HG03457 (cell line): ENCODE measurements around the gene PAPPA2.
"Not testable (repeated sequence)": the region's sequence is repeated elsewhere in the genome, so short reads cannot be mapped to it uniquely, and the experiment has no call there.

Experiments
- ATAC-seq: cut with Tn5 transposase; IDR thresholded peaks from one replicate; pipeline ENCODE4 v1.9.1; 2021; ENCODE audit warnings: moderate number of reproducible peaks; ENCODE audit not compliant: unreplicated experiment

PAPPA2 gene

DNA sequence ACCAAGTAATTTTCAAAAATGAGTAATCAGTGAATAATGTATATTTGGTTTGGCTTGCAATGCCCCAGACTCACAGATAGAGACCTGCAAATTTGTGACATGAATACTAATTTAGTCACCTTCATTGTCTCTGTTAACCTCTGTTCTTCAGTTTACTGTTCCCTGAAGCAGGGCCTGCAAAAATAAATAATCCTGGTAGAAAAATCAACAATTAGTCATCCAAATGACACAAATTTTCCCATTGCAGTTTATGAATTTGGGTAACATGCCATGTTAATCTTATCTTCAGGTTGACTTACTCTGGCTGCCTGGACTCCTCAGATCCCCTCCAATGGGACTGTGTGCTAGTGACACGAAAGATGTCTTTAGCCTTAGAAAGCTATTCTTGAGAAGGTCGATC lies 289.5 kb downstream of the PAPPA2 start:
- ATAC-seq = no peak

DNA sequence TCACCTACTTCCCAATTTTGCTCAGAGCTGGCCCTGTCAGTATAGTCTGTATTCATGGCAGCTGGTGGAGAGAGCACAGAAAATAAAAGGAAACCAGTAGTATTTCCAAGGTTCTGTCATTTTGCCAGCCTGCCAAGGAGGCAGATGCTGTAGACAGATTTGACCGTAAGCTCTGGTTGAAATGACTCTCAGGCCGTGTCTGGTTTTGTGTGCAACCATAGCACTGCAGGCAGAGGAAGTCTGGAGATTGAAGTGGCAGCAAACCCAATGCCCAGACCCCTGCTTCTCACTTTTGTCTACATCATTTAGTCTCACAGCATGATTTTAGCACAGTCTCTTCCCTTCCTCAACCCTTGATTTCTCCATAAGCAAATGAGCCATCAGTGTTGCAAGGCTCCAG lies 291.7 kb downstream of the PAPPA2 start:
- no peak for ATAC-seq

DNA sequence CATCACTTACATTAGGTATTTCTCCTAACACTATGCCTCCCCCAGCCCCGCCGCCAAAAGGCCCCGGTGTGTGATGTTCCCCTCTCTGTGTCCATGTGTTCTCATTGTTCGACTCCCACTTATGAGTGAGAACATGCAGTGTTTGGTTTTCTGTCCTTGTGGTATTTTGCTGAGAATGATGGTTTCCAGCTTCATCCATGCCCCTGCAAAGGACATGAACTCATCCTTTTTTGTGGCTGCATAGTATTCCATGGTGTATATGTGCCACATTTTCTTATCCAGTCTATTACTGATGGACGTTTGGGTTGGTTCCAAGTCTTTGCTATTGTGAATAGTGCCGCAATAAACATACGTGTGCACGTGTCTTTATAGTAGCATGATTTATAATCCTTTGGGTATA lies 293.8 kb downstream of the PAPPA2 start:
- not testable (repeated sequence) for ATAC-seq

DNA sequence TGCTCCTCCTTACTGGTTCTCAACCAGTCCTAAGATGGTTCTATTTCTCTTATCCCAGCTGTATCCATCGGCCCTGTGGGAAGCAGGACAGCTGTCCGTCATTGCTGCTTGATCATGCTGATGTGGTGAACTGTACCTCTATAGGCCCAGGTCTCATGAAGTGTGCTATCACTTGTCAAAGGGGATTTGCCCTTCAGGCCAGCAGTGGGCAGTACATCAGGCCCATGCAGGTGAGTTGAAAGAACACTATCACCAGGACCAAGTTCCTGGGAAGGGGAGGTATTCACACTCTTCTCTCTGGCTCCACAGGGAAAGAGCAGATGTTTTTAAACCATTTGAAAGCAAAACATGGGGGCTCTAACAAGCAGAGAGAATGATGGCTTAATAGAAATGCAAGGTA lies 302.6 kb downstream of the PAPPA2 start:
- ATAC-seq = no peak

DNA sequence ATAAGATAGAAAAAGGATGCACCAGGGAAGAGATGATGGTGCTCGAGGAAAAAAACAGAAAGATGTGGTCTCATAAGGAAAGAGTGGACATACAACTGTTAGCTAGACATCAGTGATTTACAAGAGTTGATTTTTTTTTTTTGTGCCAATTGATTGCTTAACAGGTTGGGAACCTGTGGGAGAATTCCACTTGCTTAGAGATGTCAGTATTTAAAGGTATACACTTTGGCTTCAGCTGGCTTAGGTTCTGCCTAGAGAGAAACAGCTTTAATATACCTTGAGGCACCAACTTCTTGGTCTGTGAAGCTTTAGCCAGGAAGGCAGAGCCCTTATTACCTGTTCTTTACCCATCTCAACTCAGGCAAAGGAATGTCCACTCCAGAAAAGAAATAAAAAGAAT lies 303.8 kb downstream of the PAPPA2 start:
- no peak for ATAC-seq

DNA sequence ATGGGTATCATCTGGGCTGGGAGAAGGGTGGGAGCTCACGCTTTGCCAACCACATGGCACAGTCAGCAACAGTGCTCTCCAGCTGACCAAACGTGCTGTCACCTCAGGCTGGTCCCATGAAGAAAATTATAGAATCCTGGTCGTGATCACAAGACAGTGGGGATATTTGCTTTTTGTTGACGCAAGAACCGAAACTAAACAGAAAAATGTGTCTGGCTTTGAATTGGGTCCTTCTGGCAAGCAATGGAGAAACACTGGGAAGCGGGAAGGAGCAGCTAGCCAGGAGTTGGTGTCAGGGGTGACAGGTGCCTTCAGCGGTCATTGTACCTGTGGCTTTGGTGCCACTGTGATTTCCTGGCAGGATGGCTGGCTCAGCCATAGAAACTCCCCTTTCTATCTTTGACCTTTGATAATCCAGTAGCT lies 304.8 kb downstream of the PAPPA2 start:
- ATAC-seq = no peak

DNA sequence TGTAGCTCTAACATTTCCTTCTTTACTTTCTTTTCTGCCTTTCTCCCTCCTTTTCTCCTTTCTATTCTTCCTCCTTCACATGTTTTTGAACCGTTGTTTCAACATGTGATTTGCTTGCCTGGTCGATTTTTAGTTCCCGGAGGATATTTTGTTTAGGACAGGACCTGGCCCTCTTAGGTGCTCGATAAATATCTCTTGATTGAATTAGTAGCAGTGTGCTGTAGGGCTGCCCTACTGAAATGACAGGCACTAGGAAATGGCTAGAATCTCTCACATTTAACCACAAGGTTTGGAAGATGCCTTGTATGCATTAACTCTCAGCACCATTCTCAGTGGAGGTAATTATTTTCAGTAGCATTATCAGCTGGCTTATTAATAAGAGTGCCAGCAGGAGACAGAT lies 305.6 kb downstream of the PAPPA2 start:
- no peak for ATAC-seq

DNA sequence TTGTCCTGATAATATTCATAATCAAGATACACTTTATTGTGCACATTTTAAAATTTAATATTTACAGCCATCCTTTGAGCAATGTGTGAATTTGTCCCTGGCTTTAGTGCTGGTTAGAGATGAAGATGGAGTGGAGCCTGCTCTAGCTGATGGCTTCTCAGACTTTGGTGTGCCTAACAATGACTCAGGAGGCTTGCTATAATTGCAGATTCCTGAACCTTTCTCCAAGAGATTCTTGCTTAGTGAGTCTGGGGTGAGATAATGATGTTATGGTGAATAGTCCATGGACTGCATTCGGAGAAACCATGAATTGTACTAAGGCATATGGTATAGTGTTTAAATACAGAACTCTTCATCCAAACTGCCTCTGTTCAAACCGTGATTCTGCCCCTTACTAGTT lies 307.1 kb downstream of the PAPPA2 start:
- no peak for ATAC-seq

DNA sequence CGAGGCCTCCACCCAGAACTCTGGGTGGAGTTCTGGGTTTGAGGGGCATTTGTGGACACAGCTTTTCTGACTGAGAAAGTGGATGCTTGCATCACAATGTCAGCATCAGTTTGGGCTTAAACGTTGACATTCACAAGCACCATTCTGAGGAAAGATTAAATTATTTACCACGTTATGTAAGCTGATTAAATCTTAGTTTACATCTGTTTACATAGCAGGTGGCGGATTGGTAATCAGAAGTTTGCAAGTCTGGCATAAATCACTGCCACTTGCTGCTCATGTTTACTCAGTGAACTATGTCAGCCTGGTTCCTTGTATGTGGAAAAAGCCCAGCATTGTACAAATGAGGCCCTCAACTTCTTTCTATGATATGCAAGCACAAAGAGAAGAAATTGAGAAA lies 310.1 kb downstream of the PAPPA2 start:
- ATAC-seq = no peak

DNA sequence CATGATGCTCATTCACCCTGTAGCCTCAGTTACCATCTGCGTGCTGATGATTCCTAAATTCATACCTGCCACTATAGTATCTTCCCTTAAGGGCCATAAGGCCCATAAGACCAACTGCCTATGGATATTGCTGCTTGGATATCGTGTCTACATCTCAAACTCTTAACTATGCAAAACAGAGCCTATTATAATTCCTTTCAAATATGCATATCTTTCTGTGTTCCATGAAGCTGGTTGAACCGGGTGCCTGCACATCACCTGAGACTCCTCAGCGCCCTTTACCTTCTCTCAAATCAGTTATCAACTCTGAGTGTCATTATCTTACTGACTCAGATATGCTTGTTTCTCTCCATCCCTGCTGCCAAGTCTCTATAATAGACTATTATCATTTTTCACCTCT lies 311.2 kb downstream of the PAPPA2 start:
- no peak for ATAC-seq

DNA sequence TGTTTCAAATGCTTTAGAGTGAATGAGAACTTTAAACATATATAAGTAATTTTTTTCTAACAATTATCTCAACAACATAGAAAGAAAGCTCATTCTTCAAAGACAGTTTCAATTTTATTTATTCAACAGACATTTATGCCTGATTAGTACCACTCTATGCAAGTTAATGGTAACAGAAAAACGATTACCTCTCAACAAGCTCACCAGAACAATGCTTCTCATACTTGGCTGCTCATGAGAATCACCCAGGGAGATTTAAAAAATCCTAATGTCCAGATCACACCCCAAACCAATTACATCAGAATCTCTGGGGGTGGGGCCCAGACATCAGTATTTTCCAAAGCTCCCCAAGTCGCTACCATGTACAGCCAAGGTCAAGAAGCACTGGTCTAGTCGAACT lies 312.4 kb downstream of the PAPPA2 start:
- no peak for ATAC-seq

DNA sequence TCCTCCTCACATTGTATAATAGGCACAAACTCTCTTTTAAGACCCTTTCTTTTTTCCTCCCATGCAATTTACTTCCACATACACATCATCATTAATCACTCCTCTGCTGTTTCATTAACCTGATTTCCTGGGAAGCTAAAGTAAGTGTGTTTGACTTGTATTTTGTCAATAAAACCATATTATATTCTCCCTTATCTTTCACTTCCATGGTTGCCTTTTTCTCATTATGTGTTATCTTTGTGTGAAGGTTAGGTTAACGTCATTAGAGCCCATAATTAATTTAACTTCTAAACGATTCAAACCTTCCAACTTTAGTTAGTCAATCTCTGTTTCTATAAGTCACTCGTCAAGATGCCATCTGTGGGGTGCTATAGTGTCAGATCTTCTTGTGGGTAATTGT lies 313.0 kb downstream of the PAPPA2 start:
- no peak for ATAC-seq

DNA sequence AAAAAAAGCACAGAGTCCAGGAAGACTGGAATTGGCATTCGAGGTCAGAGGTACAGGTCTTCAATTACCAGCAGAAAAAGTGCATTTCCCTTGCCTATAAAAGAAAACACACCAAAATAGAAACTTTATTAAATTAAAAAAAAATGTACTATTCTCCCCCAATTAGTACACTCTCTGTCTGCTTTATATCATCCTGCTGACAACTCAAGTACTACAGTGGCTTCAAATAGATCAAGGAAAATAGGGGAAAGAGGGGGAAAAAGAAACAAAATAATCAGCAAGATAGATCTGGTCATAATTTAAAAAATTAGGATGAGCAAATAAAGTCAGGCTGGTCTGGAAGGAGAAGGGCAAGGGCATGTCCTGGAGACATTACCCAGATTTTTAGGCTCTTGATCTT lies 315.1 kb downstream of the PAPPA2 start:
- no peak for ATAC-seq

DNA sequence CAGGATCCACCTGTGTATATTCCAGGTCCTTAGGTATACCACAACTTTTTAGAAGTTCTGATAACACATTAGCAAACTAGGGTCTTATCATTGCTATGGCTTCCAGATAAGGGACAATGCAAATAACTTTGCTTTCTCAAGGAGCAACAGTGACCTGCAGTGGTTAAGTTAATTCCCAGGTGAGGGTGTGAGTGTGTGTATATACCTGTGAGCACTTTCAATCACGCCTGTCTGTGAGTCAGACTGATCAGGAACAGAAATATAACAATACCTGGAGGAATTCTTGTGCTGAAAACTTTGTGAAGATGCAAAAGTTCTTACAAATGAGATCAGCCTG lies 317.0 kb downstream of the PAPPA2 start:
- no peak for ATAC-seq

DNA sequence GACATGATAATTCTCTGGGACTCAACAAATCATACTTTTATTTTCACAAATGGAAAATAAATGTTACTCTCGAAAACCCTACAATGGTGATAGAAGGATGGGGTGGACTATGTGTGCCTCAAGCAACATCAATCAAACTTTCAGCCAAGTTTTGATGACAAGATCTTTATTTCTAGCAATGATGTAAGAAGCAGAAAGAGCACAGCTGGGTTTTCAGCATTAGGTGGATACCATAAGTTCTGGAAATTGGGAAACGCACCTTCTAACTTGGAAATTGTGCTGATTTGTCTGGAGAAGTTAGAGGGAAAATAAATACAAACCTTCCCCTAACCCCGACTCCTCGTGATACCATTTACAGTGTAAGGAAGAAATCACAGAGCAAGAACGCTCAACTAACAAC lies 320.3 kb downstream of the PAPPA2 start:
- ATAC-seq = no peak

DNA sequence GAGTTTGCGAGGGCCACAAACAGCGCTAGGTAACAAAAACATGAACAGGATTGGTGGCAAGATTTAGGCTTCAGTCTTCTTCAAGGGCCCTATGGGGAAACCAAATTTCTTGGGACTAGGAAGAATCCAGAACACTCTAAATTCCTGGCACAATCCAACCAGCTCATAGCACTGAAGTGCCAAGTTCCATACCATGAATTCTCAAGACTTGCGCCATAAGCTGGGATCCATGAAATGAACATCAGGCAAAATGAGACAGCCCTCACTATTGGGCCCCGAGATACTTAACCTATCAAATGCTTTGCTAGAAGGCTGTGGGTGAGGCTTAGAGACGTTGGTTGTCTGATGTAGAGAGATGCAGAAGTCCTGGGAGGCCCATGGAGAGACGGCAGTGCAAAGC lies 322.1 kb downstream of the PAPPA2 start:
- ATAC-seq = no peak

DNA sequence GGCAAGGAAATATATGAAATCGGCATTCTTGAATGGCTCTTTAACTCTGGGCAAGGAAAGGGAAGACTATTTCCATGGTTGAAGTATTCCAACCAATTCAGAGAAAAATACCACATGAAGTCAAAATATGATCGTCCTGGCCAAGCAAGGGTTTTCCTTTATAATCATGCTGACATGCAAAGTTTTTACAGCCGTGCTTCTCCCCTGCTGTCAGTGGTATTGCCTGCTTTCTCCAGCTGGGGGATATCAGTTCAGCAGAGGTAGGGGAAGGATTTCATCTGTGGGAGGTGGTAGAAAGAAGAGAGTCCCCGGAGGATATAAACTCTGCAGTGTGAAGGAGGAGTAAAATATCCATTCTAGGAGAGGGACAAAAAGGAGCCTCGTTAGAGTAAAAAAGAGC lies 322.8 kb downstream of the PAPPA2 start:
- no peak for ATAC-seq

DNA sequence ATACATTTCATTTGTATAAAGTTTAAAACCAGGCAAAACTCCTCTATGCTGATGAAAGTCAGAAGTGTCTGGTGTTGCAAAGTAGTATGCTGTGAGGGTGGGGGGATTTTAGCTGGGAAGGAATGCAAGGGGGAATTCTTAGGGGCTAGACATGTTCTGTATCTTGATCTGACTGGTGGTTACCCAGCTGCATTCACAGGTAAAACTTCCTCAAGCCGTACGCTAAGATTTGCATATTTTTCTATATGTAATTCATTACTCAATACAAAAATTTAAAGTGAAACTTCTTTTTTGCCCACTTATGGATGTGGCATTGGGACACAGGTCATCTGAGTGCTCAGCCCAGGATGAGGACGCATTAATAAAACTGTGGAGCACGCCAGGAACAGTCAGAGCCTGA lies 323.3 kb downstream of the PAPPA2 start:
- ATAC-seq = no peak

DNA sequence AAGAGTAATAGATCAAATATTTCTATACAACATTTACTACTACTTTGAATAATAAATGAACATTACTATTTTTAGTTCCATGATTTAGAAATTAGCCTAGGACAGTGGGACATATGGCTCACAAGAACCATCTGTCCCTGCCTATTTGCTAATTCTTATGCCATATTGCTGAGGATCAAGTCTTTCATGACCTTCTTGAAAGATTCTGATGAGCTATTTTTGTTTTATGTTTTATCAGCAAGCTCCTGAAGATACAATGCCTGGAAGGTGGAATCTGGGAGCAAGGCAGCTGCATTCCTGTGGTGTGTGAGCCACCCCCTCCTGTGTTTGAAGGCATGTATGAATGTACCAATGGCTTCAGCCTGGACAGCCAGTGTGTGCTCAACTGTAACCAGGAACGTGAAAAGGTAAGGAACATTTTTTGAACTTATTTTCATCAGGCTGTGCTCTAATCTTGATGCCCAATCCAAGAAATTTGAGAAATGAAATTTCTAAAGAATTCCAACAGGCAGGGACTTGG lies 326.7 kb downstream of the PAPPA2 start:
- ATAC-seq = no peak

DNA sequence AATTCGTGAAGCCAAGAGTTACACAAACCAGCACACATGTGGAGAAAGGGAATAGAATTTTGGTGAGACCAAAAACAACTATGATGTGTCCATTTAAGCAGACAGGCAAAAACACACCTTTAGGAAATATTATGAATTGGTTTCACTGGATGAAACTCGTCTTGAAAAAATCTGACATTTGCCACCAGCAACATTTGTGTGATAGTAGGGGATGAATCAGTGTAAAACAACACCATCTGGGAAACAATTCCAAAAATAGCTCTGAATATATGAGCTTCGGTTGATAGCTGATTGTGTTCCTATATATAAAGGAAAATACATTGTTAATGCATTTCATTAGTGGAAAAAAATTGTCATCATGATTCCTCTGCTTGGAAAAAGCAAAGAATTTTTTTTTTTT lies 327.8 kb downstream of the PAPPA2 start:
- ATAC-seq = no peak

DNA sequence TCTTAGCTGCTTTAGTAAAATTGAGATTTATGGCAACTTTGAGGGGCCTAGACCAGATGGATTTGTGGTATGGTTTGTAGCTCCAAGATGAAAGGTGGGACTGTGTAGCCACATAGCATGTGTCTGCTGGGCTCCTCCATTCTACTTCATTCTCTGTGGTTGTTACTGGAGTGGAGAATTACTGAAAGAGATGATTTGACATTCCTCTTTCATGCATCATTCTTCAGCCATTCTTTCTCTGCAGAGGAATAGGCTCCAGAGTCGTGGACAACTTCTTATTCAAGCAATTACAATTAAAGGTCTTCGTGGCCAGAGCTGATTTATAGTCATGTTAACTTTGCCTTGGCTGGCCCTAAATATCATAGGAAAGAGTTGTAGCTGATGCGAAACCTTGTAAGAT lies 328.9 kb downstream of the PAPPA2 start:
- ATAC-seq = no peak

DNA sequence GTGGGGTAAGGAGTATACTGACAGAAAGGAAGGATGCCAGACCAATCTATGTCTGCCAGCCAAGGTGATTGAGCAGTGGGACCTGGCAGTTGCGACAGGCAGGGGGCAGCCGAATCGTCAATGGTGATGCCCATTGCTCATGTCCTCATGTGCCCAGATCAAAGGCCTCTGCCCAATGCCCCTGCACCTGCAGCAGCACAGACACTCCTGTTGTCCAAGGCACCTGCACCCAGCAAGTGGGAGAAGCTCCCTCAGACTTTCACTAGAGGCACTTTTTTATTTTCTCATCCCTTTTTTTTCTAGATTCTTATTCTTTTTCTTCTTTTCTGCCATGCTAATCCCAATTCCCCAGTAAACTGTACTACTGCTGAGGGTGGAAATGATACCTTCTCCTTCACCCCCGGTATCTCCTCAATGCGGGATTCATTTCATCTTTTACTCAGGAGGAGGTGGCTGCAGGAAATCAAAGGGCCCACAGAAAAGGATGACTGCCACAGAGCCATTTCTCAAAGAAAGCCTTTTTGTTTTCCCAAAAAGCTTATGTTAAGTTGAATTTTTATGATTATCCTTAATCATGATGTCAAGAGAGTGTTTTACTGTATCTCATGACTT lies 332.0 kb downstream of the PAPPA2 start:
- no peak for ATAC-seq

DNA sequence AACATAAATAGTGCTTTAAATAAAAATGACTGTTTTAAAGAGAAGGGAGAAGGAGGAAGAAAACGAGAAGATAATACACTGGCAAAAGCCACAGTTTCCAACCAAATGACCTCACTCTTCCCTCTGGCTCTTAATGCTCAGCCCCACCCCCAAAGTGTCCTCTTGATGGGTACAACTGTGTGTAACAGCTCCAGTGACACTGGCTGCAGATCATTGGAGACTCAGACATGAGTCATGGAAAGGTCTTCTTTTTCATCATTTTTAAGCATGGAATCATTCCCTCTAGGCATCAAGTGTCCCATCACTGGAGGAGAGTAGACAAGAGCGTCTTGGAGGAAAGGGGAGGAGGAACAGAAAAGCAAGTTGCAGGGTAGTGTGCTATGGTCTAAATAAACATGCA lies 333.0 kb downstream of the PAPPA2 start:
- no peak for ATAC-seq

DNA sequence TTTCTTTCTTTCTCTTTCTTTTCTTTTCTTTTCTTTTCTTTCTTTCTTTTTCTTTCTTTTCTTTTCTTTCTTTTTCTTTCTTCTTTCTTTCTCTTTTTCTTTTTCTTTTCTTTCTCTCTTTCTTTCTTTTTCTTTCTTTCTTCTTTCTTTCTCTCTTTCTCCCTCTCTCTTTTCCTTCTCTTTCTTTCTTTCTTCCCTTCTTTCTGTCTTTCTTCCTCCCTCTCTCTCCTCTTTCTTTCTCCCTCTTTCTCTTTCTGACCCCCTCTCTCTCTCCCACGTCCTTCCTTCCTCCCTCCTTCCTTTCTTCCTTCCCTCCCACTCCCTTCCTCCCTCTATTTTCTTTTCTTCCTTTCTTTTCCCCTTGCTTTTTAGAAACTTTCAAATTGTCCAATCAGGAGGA lies 333.6 kb downstream of the PAPPA2 start:
- no peak for ATAC-seq
